DMS 273 treated with DMSO at 0.1 percent for 48 hours (cell line): ENCODE results near the gene BPNT1.
"Not testable (repeated sequence)": the region's sequence is repeated elsewhere in the genome, so short reads cannot be mapped to it uniquely, and the experiment has no call there.

Source experiments
- DNase-seq: peaks from one replicate; lab custom pipeline; 2025; lab: John Stamatoyannopoulos, UW

The BPNT1 gene

DNA sequence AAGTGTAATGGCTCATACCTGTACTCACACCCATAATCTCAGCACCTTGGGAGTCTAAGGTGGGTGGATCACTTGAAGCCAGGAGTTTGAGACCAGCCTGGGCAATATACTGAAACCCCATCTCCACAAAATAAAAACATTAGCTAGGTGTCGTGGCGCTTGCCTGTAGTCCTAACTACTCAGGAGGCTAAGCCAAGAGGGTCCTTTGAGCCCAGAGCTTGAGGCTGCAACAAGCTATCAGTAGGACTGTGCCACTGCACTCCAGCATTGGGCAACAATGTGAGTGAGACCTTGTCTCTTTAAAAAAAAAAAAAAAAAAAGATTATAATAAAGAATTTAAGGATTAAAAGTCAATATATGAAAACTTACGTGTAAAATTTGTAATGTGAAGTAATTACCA is 11.7 kb downstream of the BPNT1 start:
- no peak for DNase-seq

DNA sequence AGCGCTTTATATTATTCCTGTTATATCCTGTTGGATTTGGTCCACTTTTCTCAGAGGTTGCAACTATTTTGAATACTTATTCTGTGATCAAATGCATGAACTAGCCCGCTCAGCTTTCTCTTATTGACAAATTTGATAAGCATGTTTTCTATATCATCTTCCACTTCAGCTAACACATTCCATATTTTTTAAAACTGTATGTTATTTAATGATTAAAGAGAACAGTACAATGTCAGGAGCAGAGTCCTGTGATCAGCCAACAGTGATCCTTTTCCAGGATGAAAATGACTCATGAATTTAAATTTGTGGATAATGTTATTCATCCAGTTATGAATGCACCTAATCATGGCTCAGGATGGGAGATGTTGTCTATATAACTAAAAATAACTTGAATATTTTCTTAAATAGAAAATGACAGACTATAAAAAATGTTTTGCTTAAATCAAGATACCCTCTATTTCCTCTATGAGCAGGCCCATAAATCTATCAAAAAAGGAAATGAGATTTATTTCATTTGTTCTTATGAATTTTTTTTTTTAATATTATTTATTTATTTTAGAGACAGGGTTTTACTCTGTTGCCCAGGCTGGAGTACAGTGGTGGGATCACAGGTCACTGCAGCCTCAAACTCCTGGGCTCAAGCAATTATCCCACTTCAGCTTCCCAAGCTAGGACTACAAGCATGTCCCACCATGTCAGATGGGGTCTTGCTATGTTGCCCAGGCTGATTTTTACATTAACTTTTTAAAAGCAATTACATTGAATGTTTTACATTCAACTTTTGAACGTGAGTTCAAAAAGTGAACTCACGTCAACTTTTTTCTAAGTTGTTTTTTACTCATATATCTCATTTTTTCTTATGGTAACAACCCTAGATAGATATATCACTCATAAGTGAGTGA is 12.5 kb downstream of the BPNT1 start:
- DNase-seq, result no peak

DNA sequence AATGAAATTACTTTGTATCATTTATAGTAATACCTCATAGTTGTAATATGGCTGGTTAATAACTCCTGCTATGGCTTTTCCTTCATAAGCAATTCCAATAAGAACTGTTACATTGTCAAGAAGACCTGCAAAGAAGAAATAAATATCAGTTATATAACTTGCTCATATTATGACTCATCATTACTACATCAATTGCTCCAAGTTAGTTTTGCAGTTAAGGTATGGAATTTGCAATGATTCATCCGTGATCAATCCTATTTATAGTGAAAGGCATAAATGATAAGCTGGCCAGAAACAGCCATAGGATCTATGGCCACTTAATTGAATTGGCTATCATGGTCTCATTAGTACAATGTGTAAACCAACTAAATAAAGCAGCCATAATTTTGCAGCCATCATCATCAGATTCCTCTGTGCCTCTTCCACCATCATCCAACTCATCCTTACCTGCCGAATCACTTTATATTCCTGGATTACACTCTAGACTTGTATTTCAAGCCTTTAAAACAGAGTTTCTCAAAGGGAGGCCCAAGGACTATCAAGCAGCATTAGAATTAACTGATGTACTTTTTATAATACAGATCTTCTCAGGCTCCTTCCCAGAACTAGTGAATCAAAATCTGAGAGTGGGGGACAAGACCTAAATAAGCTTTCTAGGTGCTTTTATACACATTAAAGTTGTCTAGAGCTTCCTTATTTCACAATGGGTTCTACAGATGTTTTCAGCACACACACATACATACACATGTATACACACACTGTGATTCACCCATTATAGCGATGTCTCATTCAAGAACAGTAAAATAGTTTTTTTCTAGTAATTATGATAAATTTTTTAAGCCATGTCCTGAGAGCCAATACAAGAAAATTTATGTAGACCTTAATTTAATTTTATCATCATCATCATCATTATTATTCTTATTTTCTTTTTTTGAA is 22.1 kb downstream of the BPNT1 start:
- no peak for DNase-seq

DNA sequence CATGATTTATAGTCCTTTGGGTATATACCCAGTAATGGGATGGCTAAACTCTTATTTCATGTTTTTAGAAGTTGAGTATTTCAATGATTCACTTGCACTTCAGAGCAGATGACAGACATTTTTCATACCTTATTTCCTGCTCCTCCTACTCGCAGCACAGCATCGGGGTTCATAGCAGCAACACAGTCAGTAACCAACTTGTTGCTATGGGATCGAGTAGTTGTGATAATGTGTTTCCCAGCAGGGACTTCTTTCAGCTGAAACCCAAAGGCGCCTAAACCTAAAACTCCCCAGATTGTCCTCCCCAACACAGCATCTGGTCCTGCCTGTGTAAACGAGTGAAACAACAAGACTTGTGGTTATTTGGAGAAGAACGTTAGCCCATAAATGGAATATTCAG is 27.0 kb downstream of the BPNT1 start:
- no peak for DNase-seq

DNA sequence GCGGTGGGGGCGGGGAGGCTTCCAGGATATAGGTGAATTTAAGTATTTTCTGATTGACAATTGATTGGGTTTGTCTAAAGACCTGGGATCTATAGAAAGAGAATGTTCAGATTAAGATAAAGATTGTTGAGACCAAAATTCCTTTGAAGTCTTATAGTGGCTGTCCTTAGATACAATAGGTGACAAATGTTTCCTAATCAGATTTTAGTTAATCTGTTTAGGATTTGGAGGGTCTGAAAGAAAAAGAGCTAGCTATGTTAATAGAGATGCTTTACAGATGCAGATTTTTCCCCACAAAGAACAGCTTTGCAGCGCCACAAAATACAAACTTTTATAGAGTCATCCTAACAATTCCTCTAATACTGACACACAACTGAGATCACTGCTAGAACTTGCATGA is 28.7 kb downstream of the BPNT1 start:
- DNase-seq, result no peak

DNA sequence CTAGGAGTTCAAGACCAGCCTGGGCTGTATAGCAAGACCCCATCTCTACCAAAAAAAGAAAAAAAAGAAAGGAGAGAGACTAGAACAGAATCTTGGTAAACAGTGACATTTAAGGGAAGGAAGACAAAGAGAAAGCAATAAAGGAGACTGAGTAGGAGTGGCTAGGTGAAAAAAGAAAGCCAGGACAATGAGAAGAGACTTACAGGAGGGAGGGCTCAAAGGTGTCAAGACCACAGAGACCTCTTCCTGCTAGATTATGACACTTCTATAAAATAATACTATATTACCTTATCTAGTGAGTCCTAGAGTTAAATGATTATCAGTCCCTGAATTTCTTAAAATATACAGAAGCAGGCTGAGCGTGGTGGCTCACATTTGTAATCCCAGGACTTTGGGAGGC is 33.2 kb downstream of the BPNT1 start:
- no peak for DNase-seq

DNA sequence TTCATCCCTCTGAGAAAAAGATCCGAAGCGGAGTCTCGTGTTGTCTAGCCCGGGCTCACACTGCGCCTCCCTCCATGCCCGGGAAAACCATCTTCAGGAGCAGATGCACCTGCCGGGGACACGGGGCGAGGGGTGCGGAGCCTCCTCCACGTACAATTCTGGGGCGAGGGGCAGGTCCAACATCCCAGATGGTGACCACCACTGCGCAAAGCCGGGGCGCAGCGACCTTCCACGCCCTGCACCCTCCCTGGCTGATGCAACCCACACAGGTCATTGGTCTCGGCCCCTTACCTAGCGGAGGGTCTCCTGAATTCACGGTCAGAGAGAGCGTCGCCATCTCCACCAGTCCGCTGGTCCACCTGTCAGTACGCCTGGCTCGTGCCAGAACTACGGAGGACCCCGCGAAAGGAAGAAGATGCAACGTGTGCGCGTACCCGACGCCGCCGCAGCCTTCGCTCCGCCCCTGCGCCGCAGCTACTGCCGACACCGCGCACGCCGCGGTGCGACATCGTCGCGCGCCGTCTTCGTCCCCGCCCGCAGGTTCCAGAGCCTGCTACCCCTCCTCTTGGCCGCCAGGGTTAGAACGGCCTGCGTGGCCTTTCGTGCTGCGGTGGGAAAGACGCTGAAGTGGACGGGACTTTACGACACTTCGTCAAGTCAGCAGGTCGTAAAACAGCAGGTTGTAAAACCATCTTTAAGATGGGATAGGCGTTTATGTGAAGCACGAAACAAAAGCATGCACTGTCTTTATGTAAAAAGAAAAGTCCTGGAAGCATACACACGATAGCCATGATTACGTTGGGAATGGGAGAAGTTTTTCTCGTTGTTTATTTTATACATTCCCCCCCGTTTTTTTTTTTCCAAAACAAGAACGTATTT is 43.3 kb downstream of the BPNT1 start, which contains the start of gene EPRS1:
EPRS1 (minus strand) TSS at position 454 of the 879 bp plus-strand sequence; CDS start at position 337, 117 bp downstream.
- DNase-seq, result peak; percentile 96

DNA sequence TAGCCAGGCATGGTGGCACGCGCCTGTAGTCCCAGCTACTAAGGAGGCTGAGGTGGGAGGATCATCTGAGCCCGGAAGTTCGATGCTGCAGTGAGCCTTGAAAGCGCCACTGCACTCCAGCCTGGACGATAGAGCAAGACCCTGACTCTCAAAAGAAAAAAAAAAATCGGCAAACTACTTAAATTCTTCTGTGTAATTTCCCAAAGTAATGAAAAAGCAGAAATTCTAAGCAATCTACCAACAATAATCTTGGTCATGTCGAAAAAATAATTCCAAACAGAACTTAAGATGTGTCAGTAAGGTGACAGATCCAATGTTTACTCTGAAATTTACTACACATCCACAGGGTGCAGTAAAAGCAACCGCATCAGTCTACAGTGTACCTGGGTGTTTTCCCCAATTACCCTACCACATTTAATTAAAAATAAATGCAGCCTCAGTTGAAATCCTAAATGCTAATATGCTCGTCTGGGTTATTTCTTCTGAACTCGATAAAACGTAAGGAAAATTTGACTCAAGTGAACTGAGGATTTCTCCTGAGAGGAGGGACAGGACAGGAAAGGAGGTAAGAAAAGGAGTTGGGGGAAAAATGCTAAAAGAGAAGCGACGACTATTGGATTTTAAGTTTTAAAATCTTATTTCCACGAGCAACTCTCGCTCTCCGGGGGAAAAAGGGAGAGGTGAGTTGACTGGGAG is 44.1 kb downstream of the BPNT1 start:
- no peak for DNase-seq

DNA sequence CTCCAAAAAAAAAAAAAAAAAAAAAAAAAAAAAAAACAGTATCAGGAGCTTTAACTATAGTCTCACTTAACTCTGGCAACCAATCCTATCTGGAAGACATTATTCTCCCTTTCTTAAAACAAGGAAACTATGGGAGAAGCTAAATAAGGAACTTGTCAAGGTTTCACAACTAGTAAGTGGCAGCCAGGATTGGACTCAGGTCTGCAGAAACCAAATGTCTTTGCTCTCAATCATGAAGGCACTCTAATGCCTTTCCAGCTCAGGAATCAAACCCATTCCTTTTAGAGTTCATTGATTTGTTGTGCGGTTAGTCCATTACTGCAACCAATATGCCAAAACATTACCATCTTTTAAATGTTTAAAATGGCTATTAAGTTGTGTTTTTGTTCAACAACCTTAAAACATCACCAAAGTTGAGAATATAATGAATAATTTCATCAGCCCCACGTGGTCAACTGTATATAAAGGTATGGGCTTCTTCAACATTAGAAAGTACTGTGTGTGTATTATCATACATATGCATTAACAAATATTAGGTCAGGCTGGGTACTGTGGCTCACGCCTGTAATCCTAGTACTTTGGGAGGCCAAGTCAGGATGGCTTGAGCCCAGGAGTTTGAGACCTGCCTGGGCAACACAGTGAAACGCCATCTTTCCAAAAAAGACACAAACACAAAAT is 44.8 kb downstream of the BPNT1 start:
- DNase-seq, result no peak

DNA sequence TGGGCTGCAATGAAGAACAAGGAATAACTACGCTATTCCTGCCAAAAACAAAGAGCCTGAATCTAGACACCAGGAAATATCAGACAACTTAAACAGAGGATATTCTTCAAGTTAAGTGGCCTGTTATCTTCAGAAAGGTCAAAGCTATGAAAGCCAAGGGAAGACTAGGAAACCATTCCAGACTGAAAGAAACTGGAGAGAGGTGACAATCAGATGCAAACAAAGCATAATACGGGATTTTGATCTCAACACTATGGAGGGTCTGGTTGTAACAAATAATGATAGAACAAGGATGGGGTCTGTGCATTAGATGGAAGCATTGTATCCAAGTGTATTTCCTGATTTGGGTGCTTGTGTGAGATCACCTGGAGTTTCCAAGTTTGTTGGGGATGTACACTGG is 45.9 kb downstream of the BPNT1 start:
- DNase-seq, result no peak

DNA sequence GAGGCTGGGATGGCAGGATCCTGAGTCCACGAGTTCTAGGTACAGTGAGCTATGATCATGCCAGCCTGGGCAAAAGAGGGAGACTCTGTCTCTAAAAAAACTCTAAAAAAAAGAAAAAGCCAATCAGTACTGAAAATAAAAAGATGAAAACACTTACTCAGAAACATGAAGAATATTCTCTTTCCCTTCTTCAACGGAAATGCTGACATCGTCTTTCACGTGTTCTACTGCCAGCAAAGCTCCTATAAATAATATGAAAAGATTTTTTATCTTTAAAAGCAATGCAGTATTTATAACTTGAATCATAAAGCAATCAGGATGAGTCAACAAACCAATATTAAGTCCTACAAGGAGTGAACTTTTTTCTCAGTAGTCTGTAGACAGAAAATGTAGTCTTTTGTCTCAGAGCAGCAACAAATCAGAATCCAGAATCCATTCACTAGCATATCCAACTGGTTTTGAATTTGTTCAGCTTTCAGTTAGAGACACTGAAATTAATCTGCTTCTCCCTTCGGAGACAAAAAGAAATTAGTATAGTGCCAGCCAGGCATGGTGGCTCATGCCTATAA is 49.5 kb downstream of the BPNT1 start:
- DNase-seq, result no peak

DNA sequence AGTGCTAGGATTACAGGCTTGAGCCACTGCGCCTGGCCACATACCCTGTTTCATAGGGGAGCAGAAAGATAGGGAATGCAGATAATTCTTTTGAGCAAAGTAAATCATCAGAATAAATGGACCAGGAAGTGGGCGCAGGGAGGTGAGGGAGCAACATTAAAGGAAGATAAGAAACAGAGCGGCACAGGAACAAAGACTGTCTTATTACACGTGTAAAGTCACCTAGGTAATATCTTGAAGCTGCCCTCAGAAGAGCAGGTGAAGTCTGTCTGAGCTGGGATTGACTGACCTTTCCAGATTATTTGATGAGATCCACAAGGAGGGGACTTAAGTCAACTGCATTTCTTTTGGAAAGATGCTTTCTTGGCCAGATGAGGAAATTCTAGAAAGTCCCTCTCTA is 50.9 kb downstream of the BPNT1 start:
- no peak for DNase-seq

DNA sequence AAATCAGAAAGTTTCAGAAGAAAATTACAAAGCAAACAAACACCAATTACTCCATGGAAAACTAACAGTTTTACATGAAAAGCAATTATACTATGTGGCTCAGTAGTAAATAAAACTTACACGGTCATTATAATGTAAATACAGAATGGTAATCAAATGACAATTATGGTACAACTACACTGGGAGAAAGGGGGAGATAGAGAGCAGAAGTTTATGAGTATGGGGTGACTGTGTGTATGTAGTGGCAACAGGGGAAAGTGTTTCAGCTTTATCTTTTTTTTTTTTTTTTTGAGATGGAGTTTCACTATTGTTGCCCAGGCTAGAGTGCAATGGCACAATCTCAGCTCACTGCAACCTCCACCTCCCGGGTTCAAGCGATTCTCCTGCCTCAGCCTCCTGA is 51.8 kb downstream of the BPNT1 start:
- not testable (repeated sequence) for DNase-seq

DNA sequence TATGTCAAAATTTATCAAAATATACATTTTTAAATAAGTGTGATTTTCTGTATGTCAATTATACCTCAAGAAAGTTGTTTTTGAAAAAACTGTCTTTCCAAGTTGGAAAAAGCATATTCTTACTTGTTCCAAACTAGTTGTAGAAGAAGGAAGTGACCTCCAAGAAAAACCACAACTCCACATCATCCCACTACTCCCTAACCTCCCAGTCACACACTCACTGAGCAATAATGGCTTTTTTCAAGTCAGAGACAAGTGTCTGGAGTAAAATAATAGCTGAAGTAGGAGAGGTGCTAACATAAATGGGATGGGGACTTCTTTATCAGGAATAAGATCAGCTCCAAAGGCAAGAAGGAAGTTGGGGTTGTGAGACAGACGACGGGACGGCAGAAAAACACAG is 56.7 kb downstream of the BPNT1 start:
- no peak for DNase-seq

DNA sequence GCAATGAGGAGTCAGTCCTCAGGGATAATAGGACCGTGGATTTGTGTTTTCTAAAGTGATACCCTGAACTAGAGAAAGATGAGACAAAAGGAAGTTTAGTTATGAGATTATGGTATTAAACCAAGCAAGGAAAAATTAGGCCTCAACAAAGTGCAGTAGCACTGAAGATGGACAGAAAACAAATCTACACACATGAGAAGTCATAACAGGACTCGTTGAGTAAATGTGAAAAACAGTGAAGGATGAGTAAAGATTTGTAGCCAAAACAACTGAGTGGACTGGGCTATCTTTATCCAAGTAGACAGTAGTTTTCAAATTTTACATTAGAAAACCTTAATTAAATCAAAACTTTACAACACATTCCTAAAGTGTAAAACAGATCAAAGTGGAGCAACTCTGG is 58.3 kb downstream of the BPNT1 start:
- no peak for DNase-seq

DNA sequence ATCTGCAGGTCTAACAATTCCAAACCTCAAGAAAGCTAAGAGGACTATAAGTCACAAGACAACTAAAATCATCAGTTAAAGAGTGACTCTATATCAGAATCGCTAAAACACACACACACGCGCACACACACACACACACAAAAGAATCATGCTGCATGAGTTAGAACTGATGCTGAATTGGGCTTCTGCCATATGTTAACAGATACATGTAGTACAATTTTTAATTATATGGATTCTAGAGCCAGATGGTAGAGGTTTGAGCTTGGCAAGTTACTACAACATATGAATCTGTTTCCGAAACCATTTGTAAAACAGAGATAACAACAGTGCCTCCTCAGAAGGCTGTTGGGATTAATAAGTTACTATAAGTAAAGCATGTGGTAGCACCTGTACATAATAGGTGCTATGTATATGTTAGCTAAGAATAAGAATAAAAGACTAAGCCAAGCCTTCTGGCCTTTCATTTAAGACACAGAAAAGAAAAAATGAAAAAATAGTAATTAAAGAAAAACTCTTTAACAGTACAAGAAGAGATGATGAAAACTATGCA is 61.2 kb downstream of the BPNT1 start:
- DNase-seq, result peak; percentile 80

DNA sequence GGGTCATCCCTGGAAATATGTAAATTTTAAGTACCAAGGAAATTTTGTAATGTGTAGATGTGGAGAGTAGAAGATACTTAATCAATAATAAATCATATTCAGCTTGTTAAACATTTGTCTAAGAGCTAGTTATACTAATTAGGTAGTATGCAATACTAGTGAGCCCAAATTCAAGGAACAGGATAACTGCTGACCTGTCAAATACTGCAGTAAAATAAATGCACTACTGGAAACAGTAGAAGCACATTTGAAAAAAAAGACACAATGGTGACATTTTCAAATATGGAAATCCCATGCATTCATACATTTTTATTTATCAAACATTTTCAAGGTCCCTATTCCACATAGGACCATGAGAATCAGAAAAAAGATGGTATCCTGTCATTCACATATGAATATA is 70.5 kb downstream of the BPNT1 start:
- DNase-seq, result no peak

DNA sequence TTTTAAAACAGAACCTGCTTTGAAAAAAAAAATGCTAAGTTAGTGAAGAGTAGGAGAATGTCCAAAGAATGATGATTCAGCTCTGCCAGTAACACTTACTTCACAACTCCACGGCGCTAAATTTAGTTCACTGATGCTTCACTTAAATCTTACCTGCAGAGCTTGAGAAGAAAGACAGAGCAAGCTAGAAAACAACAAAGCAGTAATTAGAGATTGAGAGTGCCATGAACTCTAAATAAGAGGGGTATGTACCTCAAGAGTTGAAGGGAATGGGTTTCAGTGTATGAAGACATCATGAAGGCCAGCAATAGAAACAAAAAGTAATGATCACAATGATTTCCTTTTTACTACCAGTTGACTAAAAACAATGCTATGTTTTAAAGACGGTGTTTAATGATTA is 76.1 kb downstream of the BPNT1 start:
- DNase-seq, result no peak

DNA sequence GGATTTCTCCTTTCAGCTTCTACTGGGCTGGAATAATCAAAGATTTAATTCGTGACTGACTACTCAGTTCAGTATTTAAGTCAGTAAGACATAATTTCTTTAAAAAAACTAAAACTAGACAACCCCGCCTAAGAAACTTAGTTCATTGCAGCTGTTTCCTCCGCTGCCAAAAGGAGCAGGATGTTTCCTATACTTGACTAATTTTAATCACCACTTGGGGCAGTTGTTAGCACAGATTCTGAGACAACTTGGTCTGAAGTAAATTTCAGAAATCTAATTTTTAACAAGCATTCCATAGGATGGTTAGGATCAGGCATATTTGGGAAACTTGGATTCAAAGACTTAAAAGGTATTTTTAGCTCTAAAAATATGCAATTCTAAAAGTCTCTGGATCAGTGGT is 77.3 kb downstream of the BPNT1 start:
- no peak for DNase-seq

DNA sequence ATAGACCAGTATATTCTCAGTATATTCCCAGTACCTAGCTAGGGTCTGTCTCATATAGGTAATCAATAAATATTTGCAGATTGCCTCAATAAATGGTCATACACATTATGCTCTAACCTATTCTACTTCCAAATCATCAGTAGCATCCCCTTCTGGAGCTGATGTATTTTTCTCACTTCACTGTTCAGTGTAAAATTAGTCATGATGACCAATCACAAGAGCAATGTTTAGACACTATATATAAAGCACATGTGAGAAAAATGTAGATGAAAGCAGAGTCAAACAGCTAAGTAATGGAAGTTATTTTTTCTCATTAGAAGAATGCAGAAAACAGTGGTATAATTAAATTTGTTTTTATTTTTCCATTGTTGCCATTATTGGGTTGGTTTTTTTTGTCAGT is 78.0 kb downstream of the BPNT1 start:
- no peak for DNase-seq
